HG03066 (cell line): ENCODE results near the gene PRRT1B.

Experiments
- ATAC-seq: cut with Tn5 transposase; IDR thresholded peaks from one replicate; pipeline ENCODE4 v1.9.1; 2021; ENCODE audit warnings: low read depth; ENCODE audit not compliant: unreplicated experiment

Gene PRRT1B

GRCh38 chr9:131593936-131594665 is 48.8 kb downstream of the PRRT1B start:
- no peak for ATAC-seq

GRCh38 chr9:131594906-131595665 is 49.8 kb downstream of the PRRT1B start:
- no peak for ATAC-seq

DNA sequence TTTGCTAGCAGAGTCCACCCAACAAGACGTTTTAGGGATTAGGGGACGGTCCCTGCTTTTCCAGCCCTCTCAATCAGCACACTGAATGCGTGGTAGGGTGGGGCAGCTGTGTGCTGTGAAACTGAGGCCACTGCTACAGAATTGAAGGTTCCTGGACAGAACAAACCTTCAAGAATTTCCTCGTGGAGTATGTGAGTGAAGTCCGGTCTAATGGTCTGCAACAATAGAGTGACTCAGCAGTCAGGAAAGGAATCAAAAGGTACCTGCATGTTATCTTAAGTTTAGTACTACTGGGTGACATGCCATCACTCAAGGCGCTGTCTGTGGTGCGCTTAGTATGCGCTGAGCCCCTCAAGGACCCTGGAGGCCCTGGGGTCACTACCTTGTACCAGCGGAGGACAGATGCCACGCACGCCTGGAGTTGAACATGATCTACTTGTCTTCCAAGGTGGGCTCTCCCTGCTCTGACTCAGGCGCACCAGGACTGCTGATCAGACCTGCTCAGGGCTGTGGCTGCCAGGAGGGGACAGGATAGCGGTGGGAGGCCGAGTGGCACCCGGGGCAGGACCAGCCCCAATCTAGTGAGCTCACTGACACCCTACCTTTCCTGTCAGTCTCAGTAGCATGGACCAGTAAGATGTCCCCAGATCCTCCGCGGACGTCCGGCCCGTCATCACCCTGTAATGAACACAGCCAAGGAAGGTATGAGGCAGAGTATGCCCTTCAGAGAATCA is 50.5 kb downstream of the PRRT1B start:
- ATAC-seq = no peak

- no peak for ATAC-seq
These were observed 51.1 kb downstream of the PRRT1B start for GRCh38 chr9:131596430-131596743.

- ATAC-seq = no peak
These were observed 51.9 kb downstream of the PRRT1B start for GRCh38 chr9:131597246-131597645.

DNA sequence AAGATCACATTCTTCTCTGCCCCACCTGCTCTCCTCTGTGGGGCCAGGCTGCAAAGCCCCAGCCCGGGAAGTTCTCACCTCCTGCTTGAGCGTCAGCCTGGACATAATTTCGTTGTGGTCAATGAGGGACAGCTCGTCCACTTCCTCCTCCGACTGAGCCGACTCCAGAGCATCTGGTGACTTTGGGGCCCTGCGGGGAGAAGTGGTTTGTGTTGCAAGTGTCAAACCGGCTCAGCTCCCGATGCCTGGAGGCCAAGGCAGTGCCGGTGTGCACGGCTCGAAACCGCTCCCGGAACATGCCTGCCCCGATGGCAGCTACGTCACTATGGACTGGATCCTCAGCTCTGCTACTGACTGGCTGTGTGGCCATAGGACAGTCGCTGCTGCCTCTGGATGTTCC is 52.8 kb downstream of the PRRT1B start:
- no peak for ATAC-seq

- ATAC-seq = no peak
These were observed 56.4 kb downstream of the PRRT1B start for GRCh38 chr9:131601683-131602181.

DNA sequence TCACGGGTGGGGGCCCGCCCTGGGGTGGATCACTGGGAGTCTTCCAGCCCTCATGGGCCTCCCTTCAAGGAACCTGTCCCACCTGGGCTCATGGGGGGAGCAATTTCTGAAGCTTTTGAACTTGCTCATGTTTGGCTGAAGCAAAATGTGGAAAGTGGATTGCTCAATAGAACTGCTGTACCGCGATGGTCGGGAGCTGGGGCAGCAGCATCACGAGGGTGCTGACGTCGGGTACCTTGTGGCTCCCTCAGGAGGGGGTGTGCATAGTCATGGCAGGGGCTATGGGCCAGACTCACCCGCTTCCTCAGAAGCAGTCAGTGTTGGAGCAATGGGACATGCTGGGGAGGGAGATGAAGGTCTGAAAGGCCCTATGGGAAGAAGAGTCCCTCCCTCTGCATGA is 57.9 kb downstream of the PRRT1B start:
- no peak for ATAC-seq

DNA sequence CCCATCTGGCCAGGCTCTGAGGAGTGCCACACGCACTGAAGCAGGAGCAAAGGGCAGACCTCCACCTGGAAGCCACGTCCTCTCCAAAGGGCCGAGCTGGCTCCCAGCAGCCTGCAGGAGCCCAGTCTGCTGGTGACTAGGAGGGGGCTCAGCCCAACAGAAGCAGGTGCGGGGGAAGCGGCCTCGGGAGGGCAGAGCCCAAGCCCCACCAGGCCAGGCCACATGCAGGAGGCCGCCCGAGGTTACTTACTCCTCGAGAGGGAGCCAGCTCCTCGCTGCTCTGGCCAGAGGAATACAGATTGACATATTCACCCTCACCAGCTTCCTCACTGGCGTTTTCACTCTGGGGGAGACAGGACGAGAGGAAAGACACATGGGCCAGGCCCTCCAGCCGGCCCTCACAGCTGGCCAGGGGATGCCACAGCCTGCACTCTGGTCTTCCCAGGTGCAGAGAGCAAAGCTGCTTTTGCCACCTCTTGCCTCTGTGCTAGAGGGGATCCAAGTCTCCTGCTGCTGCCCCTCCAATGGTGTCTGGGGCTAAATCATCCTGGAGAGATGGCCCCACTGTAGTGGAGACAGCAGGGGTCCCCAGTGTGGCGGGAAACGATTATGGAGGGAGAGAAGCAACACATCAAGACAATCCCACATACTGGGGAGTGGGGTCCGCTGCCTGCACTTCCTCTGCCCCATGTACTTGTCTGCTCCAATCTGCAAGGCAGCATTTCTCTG is 58.6 kb downstream of the PRRT1B start:
- ATAC-seq = no peak

DNA sequence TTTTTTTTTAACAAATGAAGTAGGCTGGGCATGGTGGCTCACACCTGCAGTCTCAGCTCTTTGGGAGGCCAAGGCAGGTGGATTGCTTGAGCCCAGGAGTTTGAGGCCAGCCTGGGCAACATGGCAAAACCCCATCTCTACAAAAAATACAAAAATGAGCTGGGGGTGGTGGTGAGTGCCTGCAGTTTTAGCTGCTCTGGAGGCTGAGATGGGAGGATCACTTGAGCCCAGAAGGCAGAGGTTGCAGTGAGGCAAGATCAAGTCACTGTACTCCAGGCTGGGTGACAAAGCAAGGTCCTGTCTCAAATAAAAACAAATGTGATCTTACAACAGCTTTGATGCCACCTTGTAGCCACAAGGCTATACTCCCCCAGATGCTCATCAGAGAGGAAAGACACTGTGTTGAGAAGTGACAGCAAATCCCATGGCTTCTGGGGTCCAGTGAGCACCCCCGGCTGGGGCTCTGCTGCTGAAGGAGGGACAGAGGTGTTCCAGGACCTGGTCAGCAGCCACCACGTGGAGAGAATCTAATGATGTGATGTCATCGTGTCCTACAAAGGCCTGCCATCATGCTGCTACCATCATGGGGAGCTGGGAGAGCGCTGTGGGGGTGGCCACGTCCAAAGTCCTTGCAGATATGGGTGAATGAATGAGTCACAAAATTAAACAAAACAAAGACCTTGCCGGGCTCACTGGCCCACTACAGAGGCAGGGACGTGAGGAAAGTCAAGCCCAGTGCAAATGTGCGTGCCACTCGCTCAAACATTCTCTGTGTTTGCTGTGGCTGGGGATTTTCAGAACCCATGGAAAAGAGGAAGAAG is 60.7 kb downstream of the PRRT1B start:
- no peak for ATAC-seq

GRCh38 chr9:131606896-131607567 is 61.7 kb downstream of the PRRT1B start:
- ATAC-seq = no peak

GRCh38 chr9:131607591-131607990 is 62.3 kb downstream of the PRRT1B start:
- no peak for ATAC-seq

- no peak for ATAC-seq
These were observed 63.2 kb downstream of the PRRT1B start for GRCh38 chr9:131608493-131609037.
